NOMO-1 treated with DMSO at 0.1 percent for 48 hours (cell line): Measurements from ENCODE around the gene NKX2-2.

Experiments
- DNase-seq: peaks from one replicate; lab custom pipeline; 2025; ENCODE audit not compliant: unreplicated experiment; lab: John Stamatoyannopoulos, UW

Gene NKX2-2

DNA sequence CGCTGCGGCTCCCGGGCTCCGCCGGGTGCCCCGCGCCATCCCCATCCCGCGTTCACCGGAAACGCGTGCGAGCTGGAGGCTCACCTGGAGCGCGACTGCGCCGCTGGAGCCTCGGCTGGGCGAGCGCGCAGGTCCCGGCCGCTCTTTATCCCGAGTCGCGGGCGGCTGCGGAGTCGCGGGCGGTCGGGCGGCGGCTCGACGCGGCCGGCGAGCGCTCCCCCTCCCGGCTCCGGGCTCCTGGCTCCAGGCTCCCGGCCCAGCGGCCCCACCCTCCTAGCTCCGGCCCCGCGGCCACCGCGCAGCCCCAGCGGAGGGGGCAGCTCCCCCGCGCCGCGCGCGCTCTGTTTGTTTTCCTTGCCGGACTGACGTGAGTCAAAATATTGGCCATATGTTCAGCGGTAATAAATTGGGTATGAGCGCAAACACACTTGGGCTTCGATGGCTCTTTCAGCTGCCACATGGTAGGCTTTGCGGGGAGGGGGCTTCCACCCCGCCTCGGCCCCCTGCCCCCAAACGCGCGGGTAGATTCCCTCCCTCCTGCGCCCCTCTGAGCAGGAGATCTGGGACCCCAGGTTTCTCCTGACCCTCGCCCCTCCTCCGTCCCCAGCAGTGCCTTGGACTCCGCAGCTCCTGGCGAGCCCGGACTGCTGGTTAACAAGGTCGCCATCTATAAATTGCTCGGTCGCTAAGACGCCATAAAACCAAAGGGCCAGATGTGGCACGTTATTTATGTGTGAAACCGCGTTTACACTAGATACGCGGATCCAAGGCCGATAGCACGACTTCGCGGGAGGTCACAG is 8.8 kb upstream of the NKX2-2 start:
- DNase-seq = no peak

DNA sequence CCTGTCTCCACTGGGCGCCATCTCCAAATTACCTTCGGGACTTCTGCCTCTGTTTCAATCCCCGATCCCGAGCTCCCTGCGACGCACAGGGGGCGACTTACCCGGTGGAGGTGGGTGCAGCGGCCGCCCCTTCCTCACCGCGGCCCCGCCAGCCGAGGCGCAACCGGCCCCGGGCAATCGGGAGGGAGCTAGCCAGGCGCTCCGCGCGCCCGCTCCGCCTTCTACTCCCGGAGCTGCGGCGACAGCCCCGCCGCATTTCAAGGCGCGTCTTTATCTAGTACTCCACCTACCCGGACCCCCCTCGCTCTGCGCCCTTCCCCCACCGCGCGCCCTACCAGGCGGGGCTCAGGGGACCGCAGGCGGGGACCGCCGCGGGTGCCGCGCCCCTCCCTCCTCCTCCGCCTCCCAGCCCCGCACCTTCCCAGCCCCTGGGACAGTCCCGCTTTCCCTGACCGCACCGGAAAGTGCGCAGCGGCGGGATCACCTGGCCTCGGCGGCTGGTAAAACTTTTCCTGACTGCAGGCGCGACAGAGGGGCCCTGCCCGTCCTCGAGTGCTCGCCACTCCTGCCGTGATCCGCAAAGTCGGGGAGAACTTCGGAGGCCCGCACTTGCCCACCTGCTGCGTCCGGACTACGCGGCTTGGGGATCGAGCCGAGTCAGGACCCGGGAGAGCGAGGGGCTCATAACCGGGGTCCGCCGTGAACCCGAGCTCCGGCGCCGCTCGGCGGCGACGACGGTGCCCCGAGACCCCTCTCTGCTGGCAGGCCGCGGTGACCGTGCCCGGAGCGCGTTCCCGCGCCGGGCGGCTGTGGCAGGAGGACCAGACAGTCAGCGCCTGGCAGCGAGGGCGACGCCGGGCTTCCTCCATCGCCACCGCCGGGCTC is 8.0 kb upstream of the NKX2-2 start:
- DNase-seq = no peak

DNA sequence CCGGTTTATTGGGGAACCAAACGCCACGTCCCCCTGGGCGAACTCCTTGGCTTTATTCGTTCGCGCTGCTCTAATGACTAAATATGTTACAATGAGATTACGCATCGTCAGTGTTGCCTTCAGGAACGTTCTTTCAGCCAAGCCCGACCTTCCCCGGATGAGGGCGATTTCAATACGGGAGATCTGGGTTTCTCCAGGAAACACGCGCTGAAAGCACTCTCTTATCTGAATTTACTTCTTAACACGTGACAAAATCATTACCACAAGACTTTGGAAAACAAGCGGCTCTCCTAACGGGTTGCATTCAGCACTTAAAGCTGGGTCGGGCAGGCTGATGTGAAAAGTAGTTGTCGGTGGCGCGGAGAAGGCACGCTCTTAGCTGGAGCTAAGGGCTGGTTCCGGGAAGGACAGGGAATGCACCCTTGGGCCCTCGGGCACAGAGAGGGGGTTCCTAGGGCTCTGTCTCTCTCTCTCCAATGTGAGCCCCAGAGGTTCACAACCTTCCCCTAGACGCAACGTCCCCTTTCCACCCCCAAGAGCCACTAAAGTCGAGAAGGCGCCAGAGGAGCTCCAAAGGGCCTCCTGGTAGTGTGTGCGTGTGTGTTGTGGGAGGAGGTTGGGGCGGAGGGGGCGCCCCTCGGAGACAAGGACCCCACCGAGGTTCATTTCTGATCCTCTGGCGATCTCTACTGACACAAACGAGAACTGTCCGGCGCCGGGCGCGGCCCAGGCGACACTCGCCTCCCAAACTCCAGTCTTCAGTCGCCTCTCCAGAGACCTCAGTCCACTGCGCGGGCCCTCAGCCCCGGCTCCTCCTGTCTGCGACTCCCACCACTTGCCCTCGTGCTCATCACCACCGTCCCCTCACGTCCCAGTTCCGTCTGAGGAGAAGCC is 7.1 kb upstream of the NKX2-2 start:
- DNase-seq = no peak

DNA sequence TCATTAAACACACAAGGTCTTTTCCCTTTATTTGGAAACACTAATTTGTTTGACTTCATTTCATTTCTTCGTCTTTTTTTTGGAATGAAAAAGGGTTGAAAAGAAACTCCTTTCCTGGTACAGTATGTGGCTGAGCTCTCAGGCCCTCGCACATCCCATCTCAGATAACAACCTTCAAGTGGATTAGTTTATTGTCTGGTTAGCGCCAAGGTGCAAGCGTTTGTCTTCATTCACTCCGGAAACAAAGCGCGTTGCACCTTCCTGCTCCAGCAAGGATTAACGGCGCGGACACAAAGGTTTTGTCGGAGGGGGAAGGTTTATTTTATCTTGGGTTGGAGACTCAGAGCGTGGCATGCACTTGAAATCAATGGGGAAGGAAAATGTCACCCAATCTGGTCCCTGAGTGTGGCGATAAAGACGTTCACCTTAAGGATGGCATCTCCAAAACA is 5.3 kb upstream of the NKX2-2 start:
- no peak for DNase-seq

DNA sequence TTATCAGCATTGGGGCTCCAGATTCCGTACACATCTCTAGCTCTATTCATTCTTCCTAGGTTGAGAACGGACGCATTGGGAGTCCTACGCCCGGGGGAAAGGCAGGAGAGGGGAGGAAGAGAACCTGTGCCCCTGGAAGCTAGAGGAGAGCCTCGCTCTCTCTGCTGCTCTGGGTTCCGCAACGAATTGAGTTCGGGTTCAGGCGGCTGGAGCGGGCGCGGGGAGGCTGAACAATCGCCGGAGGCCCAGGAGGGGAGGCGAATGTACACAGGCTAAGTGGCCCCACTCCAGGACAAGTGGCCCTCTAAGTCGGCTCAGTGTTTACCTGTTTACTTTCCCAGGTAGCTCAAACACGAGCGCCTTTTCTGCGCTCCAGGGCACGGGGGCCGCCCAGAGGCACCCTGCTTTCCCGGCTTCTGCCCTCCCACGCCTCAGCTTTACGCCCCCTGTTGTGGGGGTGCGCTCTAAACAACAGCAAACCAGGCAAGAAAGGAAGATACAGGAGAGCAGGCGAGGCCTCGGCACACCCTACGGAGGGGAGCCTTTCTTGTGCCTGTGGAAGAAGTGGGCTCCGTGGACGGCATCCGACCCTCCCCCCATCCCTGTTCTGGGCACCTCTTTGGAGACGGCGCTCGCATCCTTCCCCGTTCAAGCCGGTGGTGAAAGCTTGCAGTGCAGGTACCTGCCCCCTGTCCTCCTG is 4.6 kb upstream of the NKX2-2 start:
- DNase-seq = no peak

DNA sequence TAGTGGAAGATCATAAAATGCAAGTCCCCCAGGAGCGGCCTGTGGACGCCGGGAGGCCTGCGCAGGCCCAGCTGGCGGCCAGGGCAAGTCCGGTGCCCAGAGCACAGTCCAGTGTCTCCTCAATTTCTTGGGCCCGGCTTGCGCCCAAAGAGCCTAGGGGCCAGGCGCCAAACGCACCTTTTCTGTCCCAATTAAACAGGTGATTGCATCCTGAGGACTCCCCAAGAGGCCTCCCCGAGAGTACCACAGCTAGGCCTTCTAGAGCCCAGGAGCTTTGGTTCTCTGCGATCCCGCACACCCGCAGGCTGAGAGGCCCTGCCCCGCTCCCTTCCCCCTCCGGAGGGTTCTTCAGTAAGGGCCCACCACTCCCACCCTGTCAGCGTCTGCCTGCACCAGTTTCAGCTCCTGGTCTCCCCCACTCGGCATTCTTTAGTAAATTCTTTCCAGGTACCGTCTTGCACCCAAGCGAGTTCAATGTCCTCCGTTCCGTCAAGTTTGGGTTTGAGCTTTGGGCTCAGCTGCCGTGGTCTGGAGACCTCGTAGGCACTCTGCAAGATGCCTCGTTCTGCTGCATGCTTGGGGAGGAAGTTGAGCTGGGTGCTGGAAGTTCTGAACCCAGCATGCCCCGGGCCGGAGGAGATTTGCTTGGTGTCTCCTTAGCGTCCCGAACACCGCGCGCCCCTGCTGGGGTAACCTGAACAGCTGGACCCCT is 3.9 kb upstream of the NKX2-2 start:
- no peak for DNase-seq

DNA sequence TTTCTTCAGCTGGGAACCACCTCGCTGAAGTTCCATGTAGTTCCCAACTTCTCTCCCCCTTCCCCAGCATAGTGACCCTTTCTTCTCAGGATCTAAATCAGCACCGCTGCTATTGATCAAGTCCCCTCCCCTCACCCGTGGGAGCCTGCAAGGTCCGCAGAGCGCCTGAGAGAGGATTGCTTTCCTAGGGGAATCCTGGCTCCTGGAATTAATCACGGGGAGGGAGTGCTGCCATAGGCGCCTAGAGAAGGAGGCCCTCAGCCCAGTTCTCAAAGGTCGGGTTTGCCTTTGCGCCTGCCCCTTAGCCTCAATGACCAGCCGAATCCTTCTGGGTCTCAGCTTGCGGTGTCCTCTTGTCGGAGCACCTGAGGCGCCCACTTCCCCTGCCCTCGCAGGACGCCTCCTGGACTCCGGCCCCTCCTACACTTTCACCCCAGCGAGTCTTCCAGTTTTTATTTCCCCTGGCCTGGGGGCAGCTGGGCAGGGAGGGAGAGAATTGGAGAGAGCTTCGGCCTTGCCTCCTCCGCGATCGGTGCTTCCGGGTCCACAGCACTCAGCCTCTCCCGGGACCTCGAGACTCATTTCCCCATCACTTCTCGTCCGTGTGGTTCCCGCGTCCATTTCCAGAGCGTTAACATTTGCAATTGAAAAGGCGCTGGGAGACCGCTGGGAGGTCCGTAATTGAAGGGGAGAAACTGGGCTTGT is 3.1 kb upstream of the NKX2-2 start:
- no peak for DNase-seq

DNA sequence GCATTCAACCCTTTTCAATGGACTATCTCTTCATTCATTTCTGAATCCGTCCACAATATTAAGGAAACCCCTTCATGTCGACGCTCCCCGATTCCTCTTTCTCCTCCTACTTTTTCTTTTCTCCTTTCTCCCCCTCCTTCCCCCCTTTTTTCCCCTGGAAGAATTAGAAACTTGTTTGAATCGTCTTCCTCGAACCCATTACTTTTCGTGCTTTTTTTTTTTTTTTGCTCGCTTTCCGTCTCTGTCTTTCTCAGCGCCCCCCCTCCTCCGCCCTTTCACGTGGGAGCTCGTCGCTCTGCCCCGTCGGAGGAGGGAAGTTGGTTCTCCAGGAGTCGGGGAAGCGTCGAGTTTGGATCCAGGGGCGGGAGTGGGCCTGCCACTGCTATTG is 2.3 kb upstream of the NKX2-2 start:
- no peak for DNase-seq

DNA sequence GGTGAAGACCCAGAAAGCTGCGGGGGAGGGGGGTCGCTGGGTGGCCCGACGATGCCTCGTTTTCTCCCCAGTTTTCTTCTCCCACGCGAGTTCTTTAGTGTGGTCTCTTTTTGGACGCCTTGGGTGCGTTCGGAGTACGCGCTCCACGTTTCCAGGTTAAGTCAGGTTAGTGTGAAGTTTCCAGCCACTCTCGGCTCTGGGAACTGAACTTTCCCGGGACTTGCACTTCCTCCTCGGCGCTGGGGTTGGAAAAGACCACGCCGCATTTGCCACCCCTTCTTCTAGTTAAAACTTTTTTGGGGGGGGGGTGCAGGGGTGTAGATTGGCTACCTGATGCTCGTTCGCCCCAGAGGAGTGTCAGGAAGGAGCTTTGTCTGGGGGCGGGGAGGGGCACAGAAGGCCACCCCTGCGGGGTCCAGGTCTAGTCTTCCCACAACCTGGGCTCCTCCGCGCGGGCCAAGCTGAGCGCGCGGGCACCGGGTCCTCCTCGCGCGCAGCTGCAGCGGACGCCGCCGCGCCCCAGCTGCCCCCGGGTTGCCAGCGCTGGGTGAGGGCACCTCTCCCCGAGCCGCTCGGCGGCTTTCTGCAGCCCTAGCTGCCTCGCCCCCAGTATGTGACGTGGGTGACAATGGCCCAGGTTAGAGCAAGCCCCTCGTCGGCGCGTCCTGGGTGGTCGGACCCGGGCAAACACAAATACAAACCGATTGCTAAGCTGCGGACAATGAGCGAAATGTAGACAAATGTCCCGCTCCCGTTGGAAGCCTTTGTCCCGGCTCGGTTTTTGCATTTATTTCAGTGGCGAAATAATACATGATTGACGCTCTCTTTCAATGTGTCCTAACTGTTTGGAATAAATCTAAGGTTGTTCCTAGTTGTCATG is 1.7 kb upstream of the NKX2-2 start:
- no peak for DNase-seq

DNA sequence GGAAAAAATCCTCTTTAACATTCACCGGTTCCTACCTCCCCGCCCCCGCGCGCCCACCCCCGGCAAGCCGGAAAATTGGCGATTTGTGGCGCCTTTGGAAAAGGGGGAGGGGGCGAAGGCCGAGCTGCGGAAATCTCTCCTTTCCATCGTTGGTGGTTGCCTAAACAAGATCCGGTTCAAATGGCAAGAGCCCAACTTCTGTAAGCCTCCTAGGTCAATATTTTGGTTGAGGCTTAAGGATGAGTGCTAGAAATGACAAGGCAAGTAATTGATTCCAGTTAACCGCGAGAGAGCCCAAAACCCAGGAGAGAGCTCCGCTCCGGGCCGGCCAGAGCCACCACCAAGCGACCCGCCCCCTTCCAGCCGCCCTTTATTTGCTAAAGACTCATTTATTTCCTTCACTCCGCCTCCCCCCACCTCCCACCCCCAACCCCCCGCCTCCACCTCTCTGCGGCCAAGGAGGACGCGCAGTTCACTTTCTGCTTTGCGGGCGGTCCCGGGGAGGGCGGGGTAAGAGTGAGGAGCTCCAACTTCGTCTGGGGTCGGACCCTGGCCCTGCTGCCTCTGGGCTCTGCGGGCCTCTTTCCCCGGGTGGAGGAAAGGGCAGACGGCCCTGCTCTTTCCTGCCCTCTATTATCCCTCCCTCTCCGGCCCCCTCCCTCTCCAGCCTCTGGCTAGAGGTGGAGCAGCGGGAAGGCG is 838 bp upstream of the NKX2-2 start:
- no peak for DNase-seq

DNA sequence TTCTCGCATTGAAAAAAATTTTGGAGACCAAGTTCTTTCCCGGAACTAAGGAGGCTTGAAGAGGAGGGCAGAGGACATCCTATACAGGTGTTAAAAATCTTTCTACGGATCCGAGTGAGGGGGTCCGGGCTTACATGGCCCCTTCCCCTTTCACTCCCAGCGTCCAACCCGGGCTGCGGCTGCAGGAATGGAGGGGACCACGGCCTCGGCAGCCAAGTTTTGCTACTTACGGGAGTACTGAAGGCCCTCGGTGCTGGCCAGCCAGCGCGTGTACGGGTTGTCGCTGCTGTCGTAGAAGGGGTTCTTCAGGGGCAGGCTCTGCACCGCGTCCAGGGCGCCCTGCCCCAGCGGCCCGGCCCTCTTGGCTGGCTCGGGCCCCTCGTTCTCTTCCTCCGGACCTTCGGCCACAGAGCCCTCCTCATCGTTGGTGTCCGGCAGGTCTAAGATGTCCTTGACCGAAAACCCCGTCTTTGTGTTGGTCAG is 642 bp downstream of the NKX2-2 start:
- no peak for DNase-seq

DNA sequence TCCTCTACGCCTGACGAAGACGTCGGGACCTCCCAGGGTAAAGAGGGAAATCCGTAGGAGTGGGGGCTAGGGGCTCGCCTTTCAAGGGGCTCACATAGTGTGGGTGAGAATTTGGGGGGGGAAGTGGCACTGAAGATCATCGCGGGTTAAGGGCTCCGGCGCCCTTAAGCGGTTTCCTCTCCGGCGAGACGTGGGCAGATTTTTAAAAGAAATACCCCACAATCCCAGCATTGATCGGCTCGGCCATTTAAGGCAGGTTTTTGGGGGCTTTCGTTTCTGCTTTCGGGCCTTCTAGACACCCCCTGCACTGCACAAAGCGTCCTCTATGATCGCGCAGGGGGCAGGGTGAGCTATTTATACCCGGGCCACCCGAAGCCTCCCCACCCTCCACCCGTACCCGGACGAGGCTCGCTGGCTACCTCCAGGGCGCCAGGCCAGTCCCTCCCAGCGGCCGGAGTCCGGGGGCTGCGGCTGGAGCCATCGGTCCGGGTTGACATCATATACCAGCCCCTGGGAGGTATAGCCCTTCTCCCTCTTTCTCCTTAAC is 1.2 kb downstream of the NKX2-2 start:
- DNase-seq = no peak

DNA sequence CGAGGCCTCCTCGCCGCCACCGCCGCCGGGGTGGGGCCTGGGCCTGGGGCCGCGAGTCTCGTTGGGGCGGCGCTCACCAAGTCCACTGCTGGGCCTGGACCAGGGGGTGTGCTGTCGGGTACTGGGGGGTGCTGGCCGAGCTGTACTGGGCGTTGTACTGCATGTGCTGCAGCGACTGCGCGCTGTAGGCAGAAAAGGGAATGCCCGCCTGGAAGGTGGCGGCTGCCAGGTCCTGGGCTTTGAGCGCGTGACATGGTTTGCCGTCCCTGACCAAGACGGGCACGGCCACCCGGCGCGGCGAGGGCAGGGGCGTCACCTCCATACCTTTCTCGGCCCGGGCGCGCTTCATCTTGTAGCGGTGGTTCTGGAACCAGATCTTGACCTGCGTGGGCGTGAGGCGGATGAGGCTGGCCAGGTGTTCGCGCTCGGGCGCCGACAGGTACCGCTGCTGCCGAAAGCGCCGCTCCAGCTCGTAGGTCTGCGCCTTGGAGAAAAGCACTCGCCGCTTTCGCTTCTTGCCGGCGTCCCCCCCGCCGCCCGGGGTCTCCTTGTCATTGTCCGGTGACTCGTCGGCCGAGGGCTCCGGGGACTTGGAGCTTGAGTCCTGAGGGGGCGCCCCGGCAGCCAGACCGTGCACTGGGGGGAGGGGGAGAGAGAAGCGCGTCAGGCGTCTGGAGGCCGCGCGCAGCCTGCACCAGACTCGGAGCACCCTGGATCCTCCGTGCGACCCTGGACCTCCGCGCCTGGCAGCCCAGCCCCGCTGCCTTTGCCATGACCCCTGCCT is 1.8 kb downstream of the NKX2-2 start:
- DNase-seq = no peak

DNA sequence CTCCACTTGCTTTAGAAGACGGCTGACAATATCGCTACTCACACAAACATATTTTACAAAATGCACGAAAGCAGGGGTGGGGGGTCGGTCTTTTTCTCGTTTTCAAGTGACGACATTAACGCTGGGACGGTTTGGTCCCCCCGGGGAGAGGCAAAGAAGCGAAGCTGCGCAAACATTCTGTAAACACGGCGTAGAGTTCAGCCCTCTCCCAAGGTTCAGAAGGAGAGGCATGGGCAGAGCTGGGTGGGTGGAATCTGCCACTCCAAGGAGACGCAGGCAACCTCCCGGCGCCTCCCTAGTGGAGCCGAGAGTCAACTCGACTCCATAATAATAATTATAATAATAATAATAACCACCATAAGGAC is 2.4 kb downstream of the NKX2-2 start:
- DNase-seq = no peak

DNA sequence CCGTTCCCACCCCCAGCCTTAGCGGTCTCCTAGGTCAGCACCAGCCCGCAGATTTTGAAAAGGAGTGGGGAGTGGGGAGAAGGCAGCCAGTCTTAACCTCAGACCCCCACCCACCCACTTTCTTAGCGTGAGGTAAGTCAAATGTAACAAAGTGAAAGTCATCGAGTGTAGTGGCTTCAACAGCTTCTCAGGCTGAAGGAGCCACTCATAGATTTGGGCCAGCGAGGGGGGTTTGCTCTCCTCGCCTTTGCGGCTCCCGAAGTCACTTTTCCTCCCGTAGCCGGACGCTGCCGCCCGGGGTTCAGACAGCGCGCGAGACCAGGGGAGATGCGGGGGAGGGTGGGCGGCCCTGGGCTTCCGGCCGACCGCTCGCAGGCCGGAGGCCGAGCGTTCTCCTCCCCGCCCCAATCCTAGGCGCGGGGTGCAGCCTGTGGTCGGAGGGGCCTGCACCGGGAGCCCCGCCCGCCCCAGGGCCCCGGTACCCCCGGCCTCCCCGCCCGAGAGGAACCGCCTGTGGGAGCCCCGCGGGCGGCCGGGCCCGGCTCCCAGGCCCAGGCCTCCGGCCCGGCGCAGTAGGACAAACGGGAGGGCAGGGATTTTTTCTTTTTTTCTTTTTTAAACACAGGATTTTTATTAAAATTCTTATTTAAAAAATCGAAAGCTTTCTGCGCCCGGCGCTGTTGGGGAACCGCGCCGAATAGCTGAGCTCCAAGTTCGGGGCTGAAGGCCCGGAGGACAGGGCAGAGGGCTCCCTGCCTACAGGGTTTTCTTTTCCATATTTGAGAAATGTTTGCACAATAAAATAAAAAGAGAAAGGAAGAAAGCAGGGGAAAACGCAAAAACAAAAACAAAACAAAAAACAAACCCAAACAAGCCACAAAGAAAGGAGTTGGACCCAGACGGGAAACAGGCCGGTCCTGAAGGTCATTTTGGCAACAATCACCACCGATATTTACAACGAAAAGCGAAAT is 3.2 kb downstream of the NKX2-2 start:
- DNase-seq = no peak
